IMR-90 (cell line): ENCODE measurements around the gene YEATS4. TPM values are rescaled to one million over a fixed set of nuclear protein-coding genes. Genes with fewer than 3 reads are reported as not detected.

Experiments used
- ATAC-seq: fragments of 200-7000 bp; cut with Tn5 transposase; 2 replicates; pipeline ENCODE4 v1.9.1; 2020; ENCODE audit warnings: low read depth, mild to moderate bottlenecking, moderate library complexity
- BruUV-seq: library from RNA; stranded (reverse); fragments of 400-500 nt; replicated peaks from 2 replicates; lab custom pipeline; 2021; lab: Mats Ljungman, UMichigan
- CTCF ChIA-PET: fragments of 300-600 bp; formaldehyde crosslinking; extraction: SDS; loops from one replicate; lab custom pipeline; 2021; ENCODE audit warnings: antibody characterized with exemption; lab: Yijun Ruan, JAX
- POLR2A ChIA-PET: fragments of 300-600 bp; sonication (Branson Sonifier 250); formaldehyde crosslinking; loops from one replicate; lab custom pipeline; 2022; ENCODE audit warnings: antibody characterized with exemption; ENCODE audit not compliant: unreplicated experiment; lab: Charles Lee
- DNase-seq: peaks from one replicate; pipeline ENCODE4 v3.0.0; 2013
- H2AFZ ChIP-seq: replicated peaks from 2 replicates; pipeline ENCODE3; 2013; ENCODE audit warnings: low read length, mild to moderate bottlenecking; ENCODE audit not compliant: poor library complexity
- H2AK5ac ChIP-seq: 2 replicates; pipeline ENCODE4 v1.6.1; 2013; ENCODE audit warnings: low read depth, low read length, inconsistent platforms
- H2AK9ac ChIP-seq: replicated peaks from 2 replicates; pipeline ENCODE3; 2013; ENCODE audit warnings: mild to moderate bottlenecking, low read depth, low read length, moderate library complexity; ENCODE audit not compliant: poor library complexity
- H2BK120ac ChIP-seq: 2 replicates; pipeline ENCODE4 v1.6.1; 2013; ENCODE audit warnings: low read depth, low read length, inconsistent platforms
- H2BK15ac ChIP-seq: 3 replicates; pipeline ENCODE4 v1.6.1; 2013; ENCODE audit warnings: low read depth, low read length, inconsistent platforms
- H2BK20ac ChIP-seq: 2 replicates; pipeline ENCODE4 v1.6.1; 2013; ENCODE audit warnings: low read depth, mild to moderate bottlenecking, inconsistent platforms, low read length, moderate library complexity
- H2BK5ac ChIP-seq: 2 replicates; pipeline ENCODE4 v1.6.1; 2013; ENCODE audit warnings: mild to moderate bottlenecking, low read depth, low read length, inconsistent platforms; ENCODE audit not compliant: poor library complexity, severe bottlenecking
- H3K14ac ChIP-seq: replicated peaks from 2 replicates; pipeline ENCODE4 v1.6.1; 2013; ENCODE audit warnings: low read depth, low read length, inconsistent platforms
- H3K18ac ChIP-seq: 2 replicates; pipeline ENCODE4 v1.6.1; 2013; ENCODE audit warnings: low read depth, low read length, control low read depth
- H3K23ac ChIP-seq: 2 replicates; pipeline ENCODE4 v1.6.1; 2013; ENCODE audit warnings: low read depth, low read length, inconsistent platforms
- H3K27ac ChIP-seq: 2 replicates; pipeline ENCODE4 v1.5.1; 2013; ENCODE audit warnings: mild to moderate bottlenecking, control low read depth, low read length; ENCODE audit not compliant: insufficient read depth
- H3K27me3 ChIP-seq: 2 replicates; pipeline ENCODE4 v1.6.1; 2013; ENCODE audit warnings: low read length; ENCODE audit not compliant: control insufficient read depth, insufficient read depth
- H3K36me3 ChIP-seq: 2 replicates; pipeline ENCODE4 v1.6.1; 2013; ENCODE audit warnings: low read length, mixed read lengths; ENCODE audit not compliant: control insufficient read depth, insufficient read depth
- H3K4ac ChIP-seq: 2 replicates; pipeline ENCODE4 v1.6.1; 2013; ENCODE audit warnings: low read depth, low read length, inconsistent platforms
- H3K4me1 ChIP-seq: 2 replicates; pipeline ENCODE4 v1.6.1; 2013; ENCODE audit warnings: low read length, mixed read lengths; ENCODE audit not compliant: control insufficient read depth, insufficient read depth
- H3K4me2 ChIP-seq: 2 replicates; pipeline ENCODE4 v1.6.1; 2013; ENCODE audit warnings: low read depth, mild to moderate bottlenecking, control low read depth, low read length, moderate library complexity
- H3K4me3 ChIP-seq: 2 replicates; pipeline ENCODE4 v1.5.1; 2013; ENCODE audit warnings: low read depth, mild to moderate bottlenecking, control low read depth, low read length, moderate library complexity; ENCODE audit not compliant: insufficient read depth
- H3K56ac ChIP-seq: 2 replicates; pipeline ENCODE4 v1.6.1; 2013; ENCODE audit warnings: low read length, inconsistent platforms; ENCODE audit not compliant: insufficient read depth; ENCODE audit errors: extremely low read depth
- H3K79me1 ChIP-seq, 2 experiments: 2 replicates each; pipeline ENCODE4 v1.6.1; 2013; ENCODE audit warnings: low read length in 2 of 2, inconsistent platforms in 1 of 2, low read depth in 1 of 2
- H3K9ac ChIP-seq: 2 replicates; pipeline ENCODE4 v1.6.1; 2013; ENCODE audit warnings: low read depth, low read length, control low read depth
- H3K9me1 ChIP-seq: 2 replicates; pipeline ENCODE4 v1.6.1; 2013; ENCODE audit warnings: low read length, inconsistent platforms; ENCODE audit not compliant: insufficient read depth
- H3K9me3 ChIP-seq: 2 replicates; pipeline ENCODE4 v1.6.1; 2013; ENCODE audit warnings: low read length; ENCODE audit not compliant: control insufficient read depth, insufficient read depth
- H4K20me1 ChIP-seq: 2 replicates; pipeline ENCODE4 v1.6.1; 2013; ENCODE audit warnings: low read length, inconsistent platforms; ENCODE audit not compliant: insufficient read depth
- H4K5ac ChIP-seq: 2 replicates; pipeline ENCODE4 v1.6.1; 2013; ENCODE audit warnings: mild to moderate bottlenecking, low read depth, low read length, control low read depth
- H4K8ac ChIP-seq, 2 experiments: 2 replicates each; pipeline ENCODE4 v1.6.1; 2013; ENCODE audit warnings: low read depth in 2 of 2, low read length in 2 of 2, control low read depth in 1 of 2, inconsistent platforms in 1 of 2
- H4K91ac ChIP-seq: 2 replicates; pipeline ENCODE4 v1.6.1; 2013; ENCODE audit warnings: low read depth, low read length, inconsistent platforms; ENCODE audit not compliant: insufficient read depth
- BHLHE40 ChIP-seq: fragments of 150-350 bp; IDR thresholded peaks from 2 replicates; pipeline ENCODE4 v1.6.1; 2016; ENCODE audit warnings: mild to moderate bottlenecking, low read depth, low read length
- CEBPB ChIP-seq: IDR thresholded peaks from 2 replicates; pipeline ENCODE4 v1.6.1; 2012; ENCODE audit warnings: low read depth, low read length, improper control_type of control experiment
- CHD1 ChIP-seq: IDR thresholded peaks from 2 replicates; pipeline ENCODE4 v1.6.1; 2012; ENCODE audit warnings: low read depth, low read length, improper control_type of control experiment
- FOS ChIP-seq: fragments of 150-350 bp; IDR thresholded peaks from 2 replicates; pipeline ENCODE4 v1.6.1; 2016; ENCODE audit warnings: low read depth, low read length
- MAFK ChIP-seq: IDR thresholded peaks from 2 replicates; pipeline ENCODE4 v1.6.1; 2012; ENCODE audit warnings: low read depth, low read length, improper control_type of control experiment
- MAZ ChIP-seq: IDR thresholded peaks from 2 replicates; pipeline ENCODE4 v1.6.1; 2012; ENCODE audit warnings: low read depth, mild to moderate bottlenecking, low read length, improper control_type of control experiment, moderate library complexity, borderline replicate concordance
- MXI1 ChIP-seq: IDR thresholded peaks from 2 replicates; pipeline ENCODE4 v1.6.1; 2012; ENCODE audit warnings: low read depth, mild to moderate bottlenecking, low read length, moderate library complexity, borderline replicate concordance
- NFE2L2 ChIP-seq: fragments of 150-350 bp; IDR thresholded peaks from 2 replicates; pipeline ENCODE4 v1.6.1; 2016; ENCODE audit warnings: low read depth, mild to moderate bottlenecking, low read length
- POLR2A ChIP-seq: IDR thresholded peaks from 2 replicates; pipeline ENCODE4 v1.6.1; 2012; ENCODE audit warnings: mild to moderate bottlenecking, low read depth, low read length
- RAD21 ChIP-seq: IDR thresholded peaks from 2 replicates; pipeline ENCODE4 v1.6.1; 2012; ENCODE audit warnings: low read length, improper control_type of control experiment
- RCOR1 ChIP-seq: IDR thresholded peaks from 2 replicates; pipeline ENCODE4 v1.6.1; 2012; ENCODE audit warnings: mild to moderate bottlenecking, low read length, improper control_type of control experiment; ENCODE audit not compliant: insufficient replicate concordance
- RFX5 ChIP-seq: IDR thresholded peaks from 2 replicates; pipeline ENCODE4 v1.8.0; 2012; ENCODE audit warnings: low read depth, mild to moderate bottlenecking, low read length, moderate library complexity
- SMC3 ChIP-seq: fragments of 150-350 bp; IDR thresholded peaks from 2 replicates; pipeline ENCODE4 v1.6.1; 2016; ENCODE audit warnings: low read depth, mild to moderate bottlenecking, antibody characterized with exemption, low read length, moderate library complexity
- USF2 ChIP-seq: fragments of 150-350 bp; IDR thresholded peaks from 2 replicates; pipeline ENCODE4 v1.6.1; 2017; ENCODE audit warnings: mild to moderate bottlenecking, antibody characterized with exemption, low read length, low read depth
- WGBS, 2 experiments: methylation state at CpG; one replicate each; pipeline versions ENCODE4 v1.1.5 to v1.1.7; 2013; ENCODE audit warnings: missing lambda C conversion rate in 2 of 2; ENCODE audit not compliant: insufficient read length in 1 of 2; ENCODE audit errors: extremely low coverage in 2 of 2; 5-methylcytosine and 5-hydroxymethylcytosine counted together
- dilution Hi-C: fragments of 300-500 bp; cut with HindIII; formaldehyde crosslinking; loops from one replicate; pipeline ENCODE4 v1.14.3; 2018; ENCODE audit warnings: low sequenced_read_pairs; ENCODE audit not compliant: unreplicated experiment
- in situ Hi-C: fragments of 300-500 bp; cut with MboI; formaldehyde crosslinking; loops from 3 replicates; pipeline ENCODE4 v1.14.3; 2019; ENCODE audit warnings: low sequenced_read_pairs, inconsistent platforms, mixed read lengths
- intact Hi-C: fragments of 100-400 bp; cut with micrococcal nuclease; formaldehyde crosslinking; loops from 2 replicates; pipeline ENCODE4 v1.10.0; 2022
- polyA plus RNA-seq, 3 experiments: library from polyadenylated mRNA; depleted of rRNA; stranded (reverse); fragments of >200 nt; gene quantifications; 2 replicates each; pipeline ENCODE4 v1.2.3, GENCODE V29; 2012; ENCODE audit warnings: low replicate concordance in 1 of 3
- total RNA-seq: library from RNA; depleted of rRNA; stranded (reverse); fragments of >200 nt; gene quantifications from 2 replicates; pipeline ENCODE4 v1.2.3, GENCODE V29; 2012
- TF ChIP-seq, protein P1 (sequence below): conservative IDR thresholded peaks from 2 replicates; pipeline ENCODE4 v1.5.1; 2012; ENCODE audit warnings: mild to moderate bottlenecking, low read depth, low read length, improper control_type of control experiment
- TF ChIP-seq, protein P2 (sequence below): fragments of 150-350 bp; IDR thresholded peaks from 2 replicates; pipeline ENCODE4 v1.6.1; 2016; ENCODE audit warnings: low read depth, mild to moderate bottlenecking, low read length, moderate library complexity, borderline replicate concordance

The YEATS4 gene
- total and polyA plus RNA-seq, 2 of the 4 experiments (the other 2 are of a cell fraction): 6.9 to 15.1 TPM

GRCh38 chr12:69425417-69425816 lies 65.9 kb downstream of the YEATS4 start:
- intact Hi-C loops: loop anchor here (5.0 kb wide), 1 partner anchor 42 kb away; no protein-coding TSS in a partner anchor

More at GRCh38 chr12:69425417-69425816, 65.9 kb downstream of the YEATS4 start:
- Histone ChIP-seq H3K4me1 (no peaks in the 10 kb centered on the region), H3K18ac (no peak overlapping the region), H3K79me1 (no peaks in the 10 kb centered on the region), H2AK9ac (no peak overlapping the region), H2AK5ac (no peak overlapping the region), H2BK120ac (no peak overlapping the region), H3K9ac (no peak overlapping the region), H3K27ac (no peak overlapping the region), H3K9me3 (no peaks in the 10 kb centered on the region), H2BK20ac (no peak overlapping the region), H4K91ac (no peak overlapping the region), H4K20me1 (no peaks in the 10 kb centered on the region), H3K56ac (no peak overlapping the region), H3K14ac (no peak overlapping the region), H3K4me2 (no peak overlapping the region), H3K4ac (peak overlapping the region; percentile 9; the same call in 1 of the 2 replicates), H4K5ac (no peak overlapping the region), H3K9me1 (no peaks in the 10 kb centered on the region; the same call in 1 of the 2 replicates), H3K27me3 (no peaks in the 10 kb centered on the region), H3K36me3 (no peaks in the 10 kb centered on the region), H2BK5ac (no peak overlapping the region), H2BK15ac (no peak overlapping the region), H3K4me3 (no peak overlapping the region), H4K8ac (no peak overlapping the region), H2AFZ (no peak overlapping the region), H3K23ac (no peak overlapping the region)
- DNase-seq (no peak), ATAC-seq (no peak)
- BruUV-seq: no TSS peak
- in situ Hi-C loops: loop anchor here (5.0 kb wide), 1 partner anchor 37 kb away; no protein-coding TSS in a partner anchor
- TF ChIP-seq, protein P1, sequence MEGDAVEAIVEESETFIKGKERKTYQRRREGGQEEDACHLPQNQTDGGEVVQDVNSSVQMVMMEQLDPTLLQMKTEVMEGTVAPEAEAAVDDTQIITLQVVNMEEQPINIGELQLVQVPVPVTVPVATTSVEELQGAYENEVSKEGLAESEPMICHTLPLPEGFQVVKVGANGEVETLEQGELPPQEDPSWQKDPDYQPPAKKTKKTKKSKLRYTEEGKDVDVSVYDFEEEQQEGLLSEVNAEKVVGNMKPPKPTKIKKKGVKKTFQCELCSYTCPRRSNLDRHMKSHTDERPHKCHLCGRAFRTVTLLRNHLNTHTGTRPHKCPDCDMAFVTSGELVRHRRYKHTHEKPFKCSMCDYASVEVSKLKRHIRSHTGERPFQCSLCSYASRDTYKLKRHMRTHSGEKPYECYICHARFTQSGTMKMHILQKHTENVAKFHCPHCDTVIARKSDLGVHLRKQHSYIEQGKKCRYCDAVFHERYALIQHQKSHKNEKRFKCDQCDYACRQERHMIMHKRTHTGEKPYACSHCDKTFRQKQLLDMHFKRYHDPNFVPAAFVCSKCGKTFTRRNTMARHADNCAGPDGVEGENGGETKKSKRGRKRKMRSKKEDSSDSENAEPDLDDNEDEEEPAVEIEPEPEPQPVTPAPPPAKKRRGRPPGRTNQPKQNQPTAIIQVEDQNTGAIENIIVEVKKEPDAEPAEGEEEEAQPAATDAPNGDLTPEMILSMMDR: no peak
- no peak for TF ChIP-seq CEBPB
- no peak for TF ChIP-seq NFE2L2
- TF ChIP-seq BHLHE40: no peak
- no peak for TF ChIP-seq MXI1
- no peak for TF ChIP-seq USF2
- TF ChIP-seq SMC3: no peak
- TF ChIP-seq RFX5: no peak
- TF ChIP-seq POLR2A: no peak
- no peak for TF ChIP-seq MAFK
- TF ChIP-seq, protein P2, sequence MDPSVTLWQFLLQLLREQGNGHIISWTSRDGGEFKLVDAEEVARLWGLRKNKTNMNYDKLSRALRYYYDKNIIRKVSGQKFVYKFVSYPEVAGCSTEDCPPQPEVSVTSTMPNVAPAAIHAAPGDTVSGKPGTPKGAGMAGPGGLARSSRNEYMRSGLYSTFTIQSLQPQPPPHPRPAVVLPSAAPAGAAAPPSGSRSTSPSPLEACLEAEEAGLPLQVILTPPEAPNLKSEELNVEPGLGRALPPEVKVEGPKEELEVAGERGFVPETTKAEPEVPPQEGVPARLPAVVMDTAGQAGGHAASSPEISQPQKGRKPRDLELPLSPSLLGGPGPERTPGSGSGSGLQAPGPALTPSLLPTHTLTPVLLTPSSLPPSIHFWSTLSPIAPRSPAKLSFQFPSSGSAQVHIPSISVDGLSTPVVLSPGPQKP: no peak
- TF ChIP-seq CHD1: no peak
- TF ChIP-seq RAD21: no peak
- TF ChIP-seq RCOR1: no peak
- TF ChIP-seq FOS: no peak
- TF ChIP-seq MAZ: no peak
- POLR2A ChIA-PET: no interaction called here
- CTCF ChIA-PET: interaction anchor here (0.6 kb wide), 1 partner anchor 36 kb away, joined by 3 read pairs; no protein-coding TSS in a partner anchor
- WGBS, 2 experiments: 100% methylated on average over 1 of the region's 3 CpGs; no CpG with 5 or more reads in 1 of the 2 experiments
- dilution Hi-C loops: no loop called here
